Tongue (tissue), 2 donors: ENCODE measurements around the gene FAAH. TPM values are rescaled to one million over a fixed set of nuclear protein-coding genes. Genes with fewer than 3 reads are reported as not detected.
"Not testable (repeated sequence)": the region's sequence is repeated elsewhere in the genome, so short reads cannot be mapped to it uniquely, and the experiment has no call there.

ENCODE experiments used
- DNase-seq: peaks from one replicate; pipeline ENCODE4 v3.0.0-alpha.2; 2015
- total RNA-seq: library from RNA; depleted of rRNA; stranded (reverse); fragments of >200 nt; gene quantifications from one replicate; pipeline ENCODE4 v1.2.3, GENCODE V29; 2014

FAAH gene
- 40.0 TPM for total RNA-seq

GRCh38 chr1:46394108-46394871 is at the start of gene FAAH:
Gene FAAH (plus strand): TSS chr1:46394317. CDS start chr1:46394349, 32 bp downstream.
- DNase-seq, result peak; percentile 80

DNA sequence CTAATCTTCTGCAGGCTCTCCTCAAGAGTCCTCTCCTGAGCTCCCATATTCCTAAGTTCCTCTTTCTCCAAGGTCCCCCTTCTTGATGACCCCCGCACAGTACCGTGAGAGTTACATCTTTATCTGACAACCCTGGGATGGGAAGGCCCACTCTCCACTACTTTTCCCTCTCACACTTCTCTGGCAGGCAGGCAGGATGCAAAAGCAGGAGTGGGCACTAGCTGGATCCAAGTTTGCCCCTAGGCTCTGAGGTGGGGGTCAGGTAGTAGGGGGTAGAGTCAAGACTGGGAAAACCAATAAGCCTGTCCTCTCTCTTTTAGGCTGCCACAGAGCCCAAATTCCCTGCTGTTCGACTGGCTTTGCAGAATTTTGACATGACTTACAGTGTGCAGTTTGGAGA is 49.6 kb upstream of the FAAH start:
- no peak for DNase-seq

DNA sequence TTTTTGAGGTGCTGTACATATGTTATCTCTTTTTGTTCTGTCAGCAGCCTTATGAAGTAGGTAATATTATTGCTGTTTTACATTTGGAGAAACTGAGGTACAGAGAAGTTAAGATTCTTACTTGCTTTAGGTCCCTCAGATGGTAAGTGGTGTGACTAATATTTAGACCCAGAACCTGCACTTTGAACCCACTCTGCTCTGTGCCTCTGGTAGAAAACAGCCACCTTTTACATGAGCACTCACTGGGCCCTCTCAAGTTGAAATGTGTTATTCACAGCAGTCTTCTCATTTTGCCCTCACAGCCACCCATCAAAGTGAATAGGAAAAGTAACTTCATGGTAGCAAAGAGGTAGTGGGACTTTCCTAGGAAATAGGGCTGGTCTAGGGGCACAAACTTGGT is 48.8 kb upstream of the FAAH start:
- DNase-seq, result no peak

DNA sequence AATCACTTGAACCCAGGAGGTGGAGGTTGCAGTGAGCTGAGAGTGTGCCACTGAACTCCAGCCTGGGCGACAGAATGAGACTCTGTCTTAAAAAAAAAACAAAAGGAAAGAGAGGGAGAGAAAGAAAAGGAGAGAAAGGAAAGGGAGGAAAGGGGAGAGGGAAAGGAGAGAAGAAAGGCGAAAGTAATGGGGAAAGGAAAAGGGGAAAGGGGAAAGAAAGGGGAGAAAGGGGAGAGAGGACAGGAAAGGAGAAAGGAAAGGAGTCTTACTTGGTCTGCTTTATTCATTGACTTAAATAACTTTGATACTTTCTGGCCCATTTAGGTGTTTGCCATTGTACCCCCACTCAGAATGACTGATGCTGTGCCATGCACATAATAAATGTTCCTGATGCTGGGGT is 41.8 kb upstream of the FAAH start:
- DNase-seq, result no peak

DNA sequence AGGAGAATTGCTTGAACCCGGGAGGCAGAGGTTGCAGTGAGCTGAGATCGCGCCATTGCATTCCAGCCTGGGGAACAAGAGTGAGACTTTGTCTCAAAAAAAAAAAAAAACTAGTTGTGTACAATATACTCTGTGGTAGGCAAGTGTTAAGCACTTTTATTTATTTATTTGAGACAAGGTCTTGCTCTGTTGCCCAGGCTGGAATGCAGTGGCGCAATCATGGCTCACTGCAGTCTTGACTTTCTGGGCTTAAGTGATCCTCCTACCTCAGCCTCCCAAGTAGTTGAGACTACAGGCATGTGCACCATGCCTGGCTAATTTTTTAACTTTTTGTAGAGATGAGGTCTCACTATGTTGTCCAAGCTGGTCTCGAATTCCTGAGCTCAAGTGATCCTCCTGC is 38.2 kb upstream of the FAAH start:
- DNase-seq, result not testable (repeated sequence)

DNA sequence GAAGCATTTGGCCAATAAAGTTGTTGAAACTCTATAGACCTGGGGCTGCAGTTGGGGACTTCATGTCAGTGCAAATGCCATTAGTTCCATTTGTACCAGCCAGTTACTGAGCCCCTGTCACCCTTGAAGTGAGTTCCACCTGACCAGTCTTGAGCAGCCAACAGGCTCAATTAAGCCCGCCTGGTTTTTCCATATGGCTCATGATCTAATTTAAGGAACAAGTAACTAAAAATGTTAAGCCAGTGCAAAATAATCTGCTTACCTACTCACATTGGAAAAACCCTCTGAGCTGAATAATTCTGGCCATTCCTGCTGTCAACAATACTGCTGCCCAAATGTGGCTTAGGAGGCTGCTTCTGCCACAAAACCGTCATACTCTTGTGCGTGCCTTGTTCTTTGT is 32.0 kb upstream of the FAAH start:
- DNase-seq, result no peak

- DNase-seq, result no peak
Observed at GRCh38 chr1:46363121-46363520, 31.0 kb upstream of the FAAH start.

DNA sequence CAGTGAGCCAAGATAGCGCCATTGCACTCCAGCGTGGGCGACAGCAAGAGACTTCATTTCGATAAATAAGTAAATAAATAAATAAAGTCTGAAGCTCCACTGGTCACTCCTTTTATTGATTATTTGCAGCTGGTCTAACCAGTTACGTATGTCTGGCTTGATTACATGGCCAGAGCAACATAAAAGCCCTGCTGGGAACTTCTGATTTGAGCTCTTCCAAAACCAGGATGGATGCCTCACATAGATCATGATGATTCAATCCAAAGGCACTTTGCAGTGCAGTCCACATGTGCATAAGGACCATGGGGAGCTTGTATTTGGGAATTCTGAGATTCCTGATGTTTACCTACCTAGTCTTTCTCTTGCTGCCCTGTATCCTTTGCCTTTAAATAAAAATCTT is 29.5 kb upstream of the FAAH start:
- DNase-seq, result no peak

DNA sequence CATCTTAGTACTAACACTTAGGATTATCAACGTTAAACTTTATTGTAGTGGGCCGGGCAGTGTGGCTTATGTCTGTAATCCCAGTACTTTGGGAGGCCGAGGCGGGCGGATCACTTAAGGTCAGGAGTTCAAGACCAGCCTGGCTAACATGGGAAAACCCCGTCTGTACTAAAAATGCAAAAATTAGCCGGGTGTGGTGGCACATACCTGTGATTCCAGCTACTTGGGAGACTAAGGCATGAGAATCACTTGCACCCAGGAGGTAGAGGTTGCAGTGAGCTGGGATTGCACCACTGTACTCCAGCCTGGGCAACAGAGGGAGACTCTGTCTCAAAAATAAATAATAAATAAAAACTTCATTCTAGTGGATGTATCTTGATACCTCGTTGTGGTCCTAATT is 28.3 kb upstream of the FAAH start:
- not testable (repeated sequence) for DNase-seq

DNA sequence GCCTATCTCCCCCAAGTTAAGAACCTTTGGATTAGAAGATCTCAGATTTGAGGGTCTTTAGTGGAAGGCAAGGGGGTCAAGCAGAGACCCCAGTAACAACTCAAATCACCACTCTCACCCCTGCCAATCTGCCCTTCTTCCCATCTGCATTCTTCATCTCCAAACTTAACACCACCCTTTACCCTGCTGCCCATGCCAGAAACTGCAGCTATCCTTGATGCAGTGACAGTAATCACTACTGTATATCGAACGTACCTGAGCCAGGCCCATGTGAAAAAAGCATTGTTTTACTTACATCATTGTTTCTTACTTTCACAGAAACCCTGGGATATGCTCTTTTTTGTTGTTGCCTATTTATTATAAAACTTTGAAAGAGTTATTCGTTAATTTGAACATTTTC is 27.0 kb upstream of the FAAH start:
- no peak for DNase-seq

- DNase-seq, result not testable (repeated sequence)
Observed at GRCh38 chr1:46367701-46368100, 26.4 kb upstream of the FAAH start.

DNA sequence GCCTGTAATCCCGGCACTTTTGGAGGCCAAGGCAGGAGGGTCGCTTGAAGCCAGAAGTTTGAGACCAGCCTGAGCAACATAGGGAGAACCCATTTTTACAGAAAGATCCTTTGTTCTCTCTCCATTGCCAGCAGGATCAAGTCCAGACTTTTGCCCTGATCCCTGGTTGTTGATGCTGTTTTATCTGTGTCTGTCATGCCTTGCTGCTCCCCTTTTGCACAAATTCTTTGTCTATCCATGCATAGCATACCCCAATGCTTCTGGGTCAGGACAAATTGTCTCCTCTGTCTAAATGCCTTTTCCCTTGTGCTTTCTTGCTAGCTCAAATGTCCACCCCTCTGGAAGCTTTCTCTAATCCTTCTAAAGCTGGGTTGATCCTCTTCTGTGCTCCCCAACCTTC is 25.3 kb upstream of the FAAH start:
- no peak for DNase-seq

- no peak for DNase-seq
Observed at GRCh38 chr1:46369542-46370213, 24.4 kb upstream of the FAAH start.

DNA sequence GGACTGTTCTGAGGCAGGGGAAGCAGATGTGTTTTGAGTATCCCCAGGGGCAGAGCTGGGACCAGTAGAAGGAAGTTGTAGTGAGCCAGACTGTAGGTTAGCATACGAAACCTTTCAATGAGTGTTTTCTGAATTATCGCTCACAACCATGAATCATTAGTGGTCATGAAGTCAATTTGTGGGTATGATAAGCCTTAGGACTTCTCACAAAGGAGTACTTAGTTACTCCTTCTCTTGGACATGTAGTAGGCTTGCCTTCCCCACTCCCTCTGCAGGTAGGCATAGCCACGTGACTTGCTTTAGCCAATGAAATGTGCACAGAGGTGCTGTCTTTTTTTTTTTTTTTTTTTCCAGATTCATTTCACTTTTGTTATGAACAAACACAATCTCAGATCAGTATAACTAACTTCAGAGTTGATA is 23.9 kb upstream of the FAAH start:
- DNase-seq, result no peak

DNA sequence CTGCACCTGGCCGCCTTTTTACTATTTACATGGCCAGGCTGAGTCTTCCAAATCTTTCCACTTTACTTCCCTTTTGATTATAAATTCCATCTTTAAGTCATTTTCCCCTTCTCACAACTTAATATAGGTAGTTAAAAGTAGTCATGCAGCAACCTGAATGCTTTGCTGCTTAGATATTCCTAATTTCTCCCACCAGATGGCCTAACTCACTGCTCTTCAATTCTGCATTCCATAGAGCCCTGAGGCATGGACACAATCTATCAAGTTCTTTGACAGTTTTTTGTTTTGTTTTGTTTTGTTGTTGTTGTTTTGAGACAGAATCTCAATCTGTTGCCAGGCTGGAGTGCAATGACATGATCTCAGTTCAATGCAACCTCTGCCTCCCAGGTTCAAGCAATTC is 21.7 kb upstream of the FAAH start:
- no peak for DNase-seq

DNA sequence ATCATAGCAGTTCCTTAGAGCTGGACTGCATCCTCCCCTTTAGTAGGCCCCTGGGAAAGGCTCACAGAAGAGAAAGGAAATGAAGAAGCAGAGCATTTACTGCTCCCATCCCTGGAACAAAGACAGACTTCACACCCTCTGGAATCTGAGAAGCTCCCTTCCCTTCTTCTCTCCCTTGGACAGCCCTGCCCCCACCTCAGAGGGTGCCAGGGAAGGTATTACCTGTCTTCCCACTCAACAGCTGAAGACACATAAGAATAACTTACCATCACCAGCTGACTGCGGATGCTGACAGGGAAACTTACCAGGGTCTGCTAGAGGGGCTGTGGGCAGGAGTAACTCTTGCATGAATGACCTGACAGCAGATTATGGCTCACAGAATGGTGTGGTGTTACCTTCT is 14.1 kb upstream of the FAAH start:
- DNase-seq, result no peak

GRCh38 chr1:46380508-46380907 is 13.6 kb upstream of the FAAH start:
- no peak for DNase-seq

DNA sequence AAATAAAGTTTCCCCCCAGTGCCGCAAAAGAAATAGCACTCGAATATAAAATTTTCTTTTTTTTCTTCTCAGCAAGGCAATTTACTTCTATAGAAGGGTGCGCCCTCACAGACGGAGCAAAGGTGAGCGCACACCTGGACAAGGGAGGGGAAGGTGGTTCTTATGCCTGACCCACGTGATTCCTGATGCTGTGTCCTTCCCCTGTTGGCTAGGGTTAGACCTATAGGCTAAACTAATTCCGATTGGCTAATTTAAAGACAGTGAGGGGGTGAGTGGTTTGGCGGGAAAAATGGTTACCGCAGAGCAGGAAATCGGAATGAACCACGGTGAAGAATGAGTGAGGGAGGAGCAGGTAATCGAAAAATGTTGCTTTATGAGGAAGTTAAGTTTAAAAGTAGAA is 607 bp upstream of the FAAH start:
- no peak for DNase-seq

GRCh38 chr1:46394872-46395465 is 852 bp downstream of the FAAH start:
- peak; percentile 60 for DNase-seq

DNA sequence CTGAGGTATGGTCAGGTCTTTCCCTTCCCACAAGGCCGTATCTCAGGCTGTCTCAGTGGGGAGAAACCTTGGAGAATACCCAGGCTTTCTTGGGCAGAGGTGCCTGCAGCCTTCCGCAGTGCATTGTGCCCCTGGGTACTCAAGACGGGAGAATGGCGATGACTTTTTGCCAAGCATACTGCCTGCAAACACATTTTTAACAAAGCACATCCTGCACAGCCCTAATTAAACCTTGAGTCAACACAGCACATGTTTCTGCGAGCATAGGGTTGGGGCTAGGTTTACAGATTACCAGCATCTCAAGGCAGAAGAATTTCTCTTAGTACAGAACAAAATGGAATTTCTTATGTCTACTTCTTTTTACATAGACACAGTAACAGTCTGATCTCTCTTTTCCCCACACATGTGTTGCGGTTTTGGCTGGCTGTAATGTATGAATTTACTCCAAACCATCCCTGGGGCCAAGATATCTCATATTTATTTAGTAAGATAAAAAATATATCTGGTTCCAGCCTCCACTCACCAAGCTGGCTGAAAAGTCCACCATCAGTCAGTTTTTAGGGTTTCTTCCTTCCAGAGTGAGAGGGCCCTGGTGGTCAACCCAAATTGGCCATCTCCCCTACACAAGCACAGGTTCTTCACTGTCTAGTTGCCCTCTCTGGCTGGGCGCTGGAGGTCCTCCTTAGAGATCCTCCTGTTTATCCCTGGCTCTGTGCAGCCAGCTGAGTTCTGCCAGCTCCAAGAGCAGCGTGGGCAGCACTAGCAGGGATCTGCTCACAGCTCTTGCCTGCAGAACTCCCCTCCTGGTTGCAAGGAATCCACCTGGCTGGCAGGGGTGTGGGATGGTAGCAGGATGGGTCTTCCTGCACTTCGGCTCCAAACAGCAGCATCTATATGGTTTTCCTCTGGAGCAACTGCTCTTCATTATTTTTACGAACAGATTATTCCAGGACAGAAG is 2.6 kb downstream of the FAAH start:
- DNase-seq, result peak; percentile 52

GRCh38 chr1:46399307-46399706 is 5.2 kb downstream of the FAAH start:
- peak; percentile 56 for DNase-seq

DNA sequence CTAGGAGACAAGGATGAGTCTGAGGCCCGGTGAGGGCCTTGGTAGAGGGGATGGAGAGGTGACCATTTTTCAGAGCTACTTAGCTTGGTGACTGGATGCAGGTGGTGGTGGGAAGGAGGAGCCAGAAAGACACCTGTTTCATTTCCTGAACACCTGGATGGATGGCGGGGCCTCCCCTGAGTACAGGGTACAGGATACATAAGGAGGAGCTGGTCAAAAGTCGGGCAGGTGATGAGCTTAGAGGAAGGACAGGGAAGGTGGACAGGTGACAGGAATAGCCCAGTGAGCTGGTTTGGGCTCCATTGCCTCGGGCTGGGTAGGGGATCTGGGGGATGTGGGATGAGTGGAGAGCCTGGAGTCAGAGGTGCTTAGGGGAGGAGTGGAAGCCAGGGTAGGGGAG is 6.3 kb downstream of the FAAH start:
- DNase-seq, result no peak
